Measurements from ENCODE around the gene WEE2.

DNA sequence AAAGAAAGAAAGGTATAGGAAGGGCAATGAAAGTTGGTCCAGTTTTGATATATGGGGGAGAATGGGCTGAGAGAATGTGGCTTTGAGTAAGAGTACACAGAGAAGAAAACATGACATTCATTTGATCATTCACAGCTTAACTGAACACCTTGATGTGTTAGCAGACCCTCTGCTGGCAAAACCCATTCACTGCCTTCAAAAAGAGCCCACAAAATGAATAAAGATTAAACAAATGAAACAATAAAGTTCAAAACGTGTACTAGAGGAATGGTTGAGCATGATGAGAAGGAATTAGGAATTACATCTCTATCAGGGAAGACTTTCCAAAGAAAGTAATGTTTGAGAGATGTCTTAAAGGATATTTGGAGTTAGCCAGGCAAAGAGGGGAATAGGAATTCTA is 2.1 kb downstream of the WEE2 start:
- peak in 3 of 4 donors; percentile 8 to 28 (median 9) for TF ChIP-seq CTCF (IDR thresholded peaks at IDR 0.05)
- TF ChIP-seq POLR2A (IDR thresholded peaks at IDR 0.05), result no peak
